Activated gamma-delta T cell treated with anti-CD3 and anti-CD28 coated beads, Interleukin-2, amount 50 U/mL, for 16 hours (primary cell): ENCODE measurements around the gene CXCR4.
"Not testable (repeated sequence)": the region's sequence is repeated elsewhere in the genome, so short reads cannot be mapped to it uniquely, and the experiment has no call there.

Experiments
- DNase-seq: peaks from one replicate; pipeline ENCODE4 v3.0.0-alpha.2; 2020; ENCODE audit warnings: low read depth

The CXCR4 gene

GRCh38 chr2:136114382-136114781 is 3.6 kb downstream of the CXCR4 start:
- no peak for DNase-seq

DNA sequence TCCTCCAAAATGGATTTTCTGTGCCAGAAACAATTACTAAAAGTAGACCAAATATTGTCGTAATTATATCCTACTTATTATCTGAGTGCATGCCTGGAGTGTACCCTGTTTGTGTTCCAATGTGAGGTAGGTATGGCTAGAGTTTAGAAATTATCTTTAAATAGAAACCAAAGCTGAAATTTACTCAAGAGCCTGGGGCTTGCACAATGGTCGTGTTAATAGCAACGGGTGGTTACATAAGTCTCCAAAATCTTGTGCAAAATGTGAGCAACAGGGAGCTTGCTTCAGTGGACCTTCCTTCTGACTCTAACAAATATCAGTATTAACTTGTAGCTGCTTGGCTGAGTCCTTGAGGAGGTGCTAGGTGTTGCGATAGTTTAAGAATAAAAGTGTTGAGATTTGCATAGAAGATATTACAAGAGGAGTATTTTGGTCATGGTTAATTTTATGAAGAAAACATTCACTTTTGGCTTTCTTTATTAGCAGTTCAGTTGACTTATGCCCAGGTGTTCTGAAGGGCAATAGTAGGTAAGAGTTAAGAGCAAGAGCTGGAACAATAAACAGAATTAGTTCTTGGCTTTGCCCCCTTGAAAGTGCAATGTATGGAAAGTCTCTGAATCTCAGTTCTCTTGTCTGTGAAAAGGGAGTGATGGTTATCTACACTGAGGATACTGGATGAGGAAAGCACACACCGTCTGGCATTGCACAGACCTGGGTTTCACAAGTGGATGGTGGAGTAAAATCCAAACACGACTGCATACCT is 4.6 kb downstream of the CXCR4 start:
- DNase-seq: no peak

DNA sequence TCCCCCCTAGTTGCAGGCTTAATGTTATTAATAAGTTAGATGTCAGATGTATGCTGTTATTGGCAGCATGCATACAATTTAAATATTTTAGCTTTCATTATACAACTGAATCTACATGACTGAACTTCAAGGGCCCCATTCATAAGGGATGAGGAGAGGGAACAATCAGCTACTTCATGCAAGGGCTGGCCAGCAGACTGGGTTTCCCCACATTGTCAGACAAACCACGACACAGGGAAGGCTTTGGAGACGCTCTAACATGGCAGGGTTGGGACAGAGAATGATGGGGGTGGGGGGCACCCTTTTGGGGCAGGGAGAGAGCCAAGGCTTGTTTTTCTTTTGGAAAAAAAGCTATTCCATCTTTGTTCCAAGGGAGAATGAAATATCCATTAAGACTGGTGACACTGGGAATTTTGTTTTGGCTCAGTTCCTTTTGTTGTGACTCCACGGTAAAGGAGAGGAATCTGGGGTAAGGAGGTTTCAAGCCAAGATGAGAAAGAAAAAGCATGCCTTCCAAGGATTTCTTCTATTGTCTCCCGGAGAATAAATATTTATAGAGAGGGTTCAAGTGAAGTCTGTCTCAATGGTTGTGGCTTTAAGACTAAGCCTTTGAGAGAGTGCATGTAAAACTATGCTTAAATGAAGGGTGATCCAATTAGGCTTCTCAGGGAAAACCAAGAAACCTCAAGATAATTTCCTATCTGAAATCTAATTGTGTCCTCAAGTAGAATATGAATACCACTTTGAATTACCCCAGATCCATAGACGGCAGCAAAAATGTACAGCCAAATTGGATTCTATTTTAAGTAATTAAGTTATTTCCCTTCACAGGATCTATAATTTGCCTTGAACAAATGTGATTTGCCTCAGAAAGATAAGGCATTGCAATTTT is 5.4 kb downstream of the CXCR4 start:
- DNase-seq: no peak

- DNase-seq: no peak
Observed at GRCh38 chr2:136111711-136112110, 6.2 kb downstream of the CXCR4 start.

GRCh38 chr2:136110526-136110925 is 7.4 kb downstream of the CXCR4 start:
- DNase-seq: no peak

- no peak for DNase-seq
Observed at GRCh38 chr2:136108463-136108862, 9.5 kb downstream of the CXCR4 start.

DNA sequence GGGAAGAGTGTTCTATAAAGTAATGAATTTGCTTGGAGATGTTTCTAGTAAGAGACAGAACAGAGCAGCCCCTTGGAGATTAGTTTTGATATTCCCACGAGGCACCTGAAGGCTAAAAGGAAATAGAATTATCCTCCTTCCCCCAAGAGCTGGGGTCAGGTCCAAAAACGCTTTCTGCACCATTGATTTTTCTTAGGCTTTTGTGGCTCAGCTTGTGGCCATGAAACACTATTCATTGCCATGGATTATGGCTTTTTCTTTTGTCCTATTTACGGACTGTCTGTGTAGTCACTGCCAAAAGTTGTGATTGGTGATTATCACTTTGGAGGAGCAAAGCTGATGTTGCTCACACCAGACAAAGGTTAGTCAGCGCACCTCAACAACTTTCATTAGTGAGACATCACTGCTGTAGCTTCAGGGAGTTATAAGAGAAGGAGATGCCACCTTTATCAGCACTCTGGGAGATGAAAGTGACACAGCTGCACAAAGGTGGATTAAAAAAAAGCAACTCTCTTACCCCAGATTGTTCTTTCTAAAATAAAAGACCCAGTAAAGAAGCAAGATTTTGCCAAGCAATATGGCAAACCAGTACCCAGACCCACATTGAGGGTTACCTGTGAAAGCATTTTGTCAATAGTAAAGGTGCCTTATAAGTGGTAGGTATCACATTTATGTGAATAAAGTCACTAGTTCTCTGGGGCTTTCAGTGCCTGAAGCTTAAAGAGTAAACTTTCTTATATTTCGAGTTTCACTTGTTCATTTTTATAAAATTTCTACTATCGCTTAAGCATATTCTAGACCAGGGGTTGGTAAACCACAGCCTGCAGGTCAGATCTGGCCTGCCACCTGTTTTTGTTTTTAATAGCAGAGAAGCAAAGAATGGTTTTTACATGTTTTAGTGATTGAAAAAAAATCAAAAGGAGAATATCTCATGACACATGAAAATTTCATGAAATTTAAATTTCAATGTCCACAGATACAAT is 10.6 kb downstream of the CXCR4 start:
- DNase-seq: no peak

GRCh38 chr2:136106505-136106904 is 11.4 kb downstream of the CXCR4 start:
- DNase-seq: no peak

- DNase-seq: no peak
Observed at GRCh38 chr2:136104977-136105376, 13.0 kb downstream of the CXCR4 start.

DNA sequence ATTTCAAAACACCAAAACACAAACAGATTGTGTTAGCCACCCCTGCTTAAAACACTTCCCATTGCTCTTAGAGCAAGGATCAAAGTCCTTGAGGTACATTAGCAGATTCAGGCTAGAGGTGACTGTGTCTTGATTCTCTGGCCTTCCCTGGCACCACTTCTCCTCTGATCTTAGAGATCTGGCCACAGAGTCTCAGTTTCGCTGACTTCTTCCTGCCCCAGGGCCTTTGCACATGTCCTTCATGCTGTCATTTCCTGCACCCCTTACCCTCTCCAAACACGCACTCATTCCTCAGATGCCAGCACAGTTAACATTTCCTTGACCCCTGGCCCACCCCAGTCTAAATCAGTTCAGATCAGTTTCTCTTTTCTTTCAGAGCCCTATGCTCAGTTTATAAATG is 16.9 kb downstream of the CXCR4 start:
- DNase-seq: no peak

- DNase-seq: no peak
Observed at GRCh38 chr2:136098441-136098840, 19.5 kb downstream of the CXCR4 start.

DNA sequence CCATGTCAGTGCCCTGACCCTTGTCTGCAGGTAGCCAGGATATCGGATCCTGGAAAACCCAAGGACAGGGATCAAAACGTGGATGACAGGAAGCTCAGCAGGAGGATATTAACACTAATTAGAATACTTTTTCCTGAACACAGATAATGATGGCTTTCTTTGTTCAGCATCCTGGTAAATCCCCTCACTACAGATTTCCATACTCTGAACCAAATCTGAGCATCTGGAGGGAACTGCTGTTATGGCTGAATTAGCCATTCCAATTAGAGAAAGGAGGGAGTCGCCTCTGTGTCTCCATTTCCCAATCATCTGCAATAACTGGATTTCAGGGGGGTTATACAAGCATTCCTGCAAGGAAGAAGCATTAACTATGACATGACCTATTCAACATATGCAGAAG is 24.4 kb downstream of the CXCR4 start:
- no peak for DNase-seq

- no peak for DNase-seq
Observed at GRCh38 chr2:136091899-136092298, 26.1 kb downstream of the CXCR4 start.

DNA sequence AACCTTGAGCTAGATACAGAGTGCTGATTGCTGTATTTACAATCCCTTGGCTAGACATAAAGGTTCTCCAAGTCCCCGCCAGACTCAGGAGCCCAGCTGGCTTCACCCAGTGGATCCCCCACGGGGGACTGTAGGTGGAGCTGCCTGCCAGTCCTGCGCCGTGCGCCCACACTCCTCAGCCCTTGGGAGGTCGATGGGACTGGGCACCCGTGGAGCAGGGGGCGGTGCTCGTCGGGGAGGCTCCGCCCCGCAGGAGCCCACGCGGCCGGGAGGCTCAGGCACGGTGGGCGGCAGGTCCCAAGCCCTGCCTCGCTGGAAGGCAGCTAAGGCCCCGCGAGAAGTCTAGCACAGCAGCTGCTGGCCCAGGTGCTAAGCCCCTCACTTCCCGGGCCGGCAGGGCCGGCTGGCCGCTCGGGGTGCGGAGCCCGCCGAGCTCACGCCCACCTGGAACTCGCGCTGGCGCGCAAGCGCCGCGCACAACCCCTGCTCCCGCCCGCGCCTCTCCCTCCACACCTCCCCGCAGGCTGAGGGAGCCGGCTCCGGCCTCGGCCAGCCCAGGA is 30.0 kb downstream of the CXCR4 start:
- not testable (repeated sequence) for DNase-seq

DNA sequence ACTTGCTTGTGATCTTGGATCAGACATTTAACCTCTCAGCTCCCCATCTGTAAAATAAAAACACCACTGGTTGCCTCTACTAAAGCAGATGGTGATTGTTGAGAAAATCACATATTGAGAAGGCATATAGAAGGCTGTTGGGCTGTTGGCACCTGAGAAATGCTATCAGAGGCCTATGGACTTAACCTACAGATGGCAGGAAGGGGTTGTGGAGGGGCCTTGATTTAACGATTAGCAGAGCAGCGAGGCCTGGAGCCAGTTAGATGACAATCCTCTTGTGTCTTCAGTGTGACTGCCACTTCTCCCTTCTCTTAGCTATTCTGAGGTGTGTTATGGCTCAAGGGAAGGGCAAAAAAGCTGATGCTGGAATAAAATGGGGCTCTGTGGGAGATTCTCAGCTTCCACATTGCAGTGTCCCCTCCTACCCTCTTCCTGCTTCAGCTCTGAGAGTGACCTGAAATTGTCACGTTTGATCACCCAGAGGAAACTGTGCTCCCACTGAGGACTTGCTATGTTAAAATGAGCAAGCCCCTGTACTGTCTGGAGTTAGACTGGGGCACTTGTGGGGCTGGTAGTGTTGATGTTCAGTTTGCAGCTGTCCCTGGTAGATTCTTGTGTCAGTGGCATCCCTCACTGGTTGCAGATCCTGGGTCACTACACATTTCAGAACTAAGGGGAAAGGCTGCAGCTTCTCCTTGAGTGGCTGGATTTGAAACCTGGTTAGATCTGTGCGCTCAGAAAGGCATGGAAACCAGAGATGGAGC is 31.5 kb downstream of the CXCR4 start:
- no peak for DNase-seq

DNA sequence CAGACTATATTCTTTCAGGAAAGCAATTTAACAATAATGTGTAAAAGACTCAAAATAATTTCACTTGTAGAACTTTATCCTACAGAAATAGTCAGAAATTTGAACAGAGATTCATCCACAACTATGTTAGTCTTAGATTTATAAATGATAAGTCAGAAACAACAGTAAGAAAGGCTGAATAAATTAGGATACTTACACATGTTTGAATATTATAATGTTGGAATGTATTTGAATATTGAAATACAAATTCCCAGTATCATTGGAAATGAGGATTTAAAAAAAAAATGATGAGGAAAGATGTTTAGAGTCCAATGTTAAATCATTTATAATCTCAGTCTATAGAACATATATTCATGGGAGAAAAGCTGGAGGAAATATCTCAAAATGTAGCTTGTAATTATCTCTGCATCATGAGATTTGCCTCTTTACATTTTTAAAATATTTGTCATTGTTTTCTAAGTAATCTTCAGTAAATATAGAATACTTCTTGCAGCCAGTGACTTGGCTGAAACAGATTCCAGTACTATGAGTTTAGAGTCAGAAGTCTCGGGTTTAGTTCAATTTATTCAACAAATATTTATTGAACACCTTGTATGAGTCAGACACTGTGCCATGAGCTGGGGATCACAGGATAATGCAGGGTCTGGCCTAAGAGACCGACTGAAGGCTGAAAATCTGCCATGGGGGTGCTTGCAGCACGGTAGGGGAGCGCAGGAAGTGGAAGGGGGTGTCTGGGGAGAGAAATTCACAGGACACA is 32.3 kb downstream of the CXCR4 start:
- no peak for DNase-seq

DNA sequence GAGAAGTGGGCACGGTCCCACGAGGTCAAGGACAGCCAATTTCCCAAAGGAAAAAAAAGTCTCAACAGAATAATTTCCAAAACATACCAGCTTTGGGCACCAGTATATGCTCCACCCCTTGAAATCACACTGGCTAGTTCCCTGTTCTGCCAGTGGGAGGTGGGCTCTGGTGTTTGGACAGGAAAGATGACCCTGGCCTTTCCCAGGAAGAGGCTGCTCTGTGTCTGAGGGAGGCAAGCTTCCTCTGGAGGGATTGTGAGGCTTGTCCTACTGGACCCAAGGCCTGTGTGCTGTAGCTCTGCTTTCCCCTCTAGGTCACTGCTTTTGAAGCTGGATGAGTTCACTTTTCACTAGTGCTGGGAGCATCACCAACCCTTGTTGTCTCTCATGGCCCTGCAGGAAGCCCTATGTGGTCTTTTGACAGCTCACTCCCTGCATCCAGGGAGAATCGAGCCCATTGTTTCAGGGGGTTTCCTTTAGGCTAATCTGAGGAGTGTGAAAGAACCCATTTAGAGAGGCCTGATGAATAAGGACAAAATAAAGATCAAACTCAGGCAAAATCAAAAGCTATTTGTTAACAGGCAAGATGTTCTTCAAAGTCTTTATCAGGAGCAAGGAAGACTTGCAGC is 36.3 kb downstream of the CXCR4 start:
- DNase-seq: no peak

DNA sequence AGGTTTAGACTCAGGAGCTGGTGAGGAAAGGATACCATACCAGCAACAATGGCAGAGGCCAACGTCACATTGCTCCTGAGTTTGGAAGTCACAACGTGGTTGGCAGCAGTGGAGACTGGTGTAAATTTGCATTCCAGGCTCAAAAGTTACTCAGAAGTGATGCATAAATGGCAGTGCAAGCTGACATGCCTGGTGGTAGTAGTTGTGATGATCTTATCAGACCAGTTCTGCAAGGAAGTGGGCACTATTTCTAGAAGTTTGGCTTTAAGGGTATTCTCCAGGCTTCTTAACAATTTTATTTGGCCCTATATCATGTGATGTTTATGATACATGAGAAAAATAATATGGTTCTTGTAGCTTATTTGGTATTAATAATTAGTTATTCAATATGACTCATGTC is 37.8 kb downstream of the CXCR4 start:
- no peak for DNase-seq

DNA sequence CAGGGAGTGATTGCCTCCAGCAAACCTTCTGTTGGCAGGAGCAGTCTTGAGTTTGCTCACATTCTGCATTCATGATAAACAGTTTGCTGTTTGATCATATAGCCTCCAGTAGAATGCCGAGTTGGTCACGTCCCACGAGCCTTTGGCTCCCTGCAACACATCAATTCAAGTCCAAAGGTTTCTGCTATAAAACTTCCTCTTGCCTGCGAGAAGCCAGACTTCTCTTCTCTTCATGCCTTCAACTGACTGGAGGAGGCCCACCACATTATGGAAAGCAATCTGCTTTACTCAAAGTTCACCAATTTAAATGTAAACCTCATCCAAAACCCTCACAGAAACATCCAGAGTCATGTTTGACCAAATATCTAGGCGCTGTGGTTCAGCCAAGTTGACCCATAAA is 40.8 kb downstream of the CXCR4 start:
- DNase-seq: no peak

DNA sequence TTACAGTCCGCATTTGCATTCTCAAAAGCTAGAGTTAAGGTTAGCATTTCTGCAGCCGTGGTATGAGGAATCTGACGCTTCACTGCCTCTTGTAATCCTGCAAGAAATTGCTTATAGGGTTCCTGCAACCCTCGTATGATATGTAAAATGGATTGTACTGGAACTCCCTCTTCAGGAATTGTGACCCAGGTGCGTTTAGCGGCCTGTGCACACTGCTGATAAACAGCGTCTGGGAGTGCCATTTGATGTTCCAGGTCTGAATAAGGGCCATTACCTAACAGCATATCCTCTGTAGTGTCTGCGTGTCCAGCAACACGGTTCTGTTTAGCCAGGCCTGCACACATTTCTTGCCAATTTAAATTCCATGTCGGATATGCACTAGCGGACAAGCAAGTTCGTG is 42.5 kb downstream of the CXCR4 start:
- no peak for DNase-seq
